Measurements from ENCODE around the gene HINFP.

DNA sequence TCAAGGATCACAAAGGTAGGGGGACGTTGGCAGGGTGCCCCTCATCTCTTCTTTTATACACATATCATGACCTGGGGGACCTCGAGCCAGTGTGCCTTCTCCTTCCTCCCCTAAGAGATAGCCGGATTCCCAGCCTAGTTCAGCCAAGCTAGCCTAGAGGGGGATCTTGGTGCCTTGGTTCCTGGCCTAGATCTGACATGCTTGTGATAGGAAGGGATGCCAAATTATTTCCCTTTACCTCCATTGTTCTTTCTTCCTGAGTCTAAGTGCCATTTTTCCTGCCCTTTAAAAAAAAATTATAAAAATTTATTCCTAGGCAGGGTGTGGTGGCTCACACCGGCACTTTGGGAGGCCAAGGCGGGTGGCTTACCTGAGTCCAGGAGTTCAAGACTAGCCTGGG, 7.0 kb upstream of the HINFP start:
- no peak for TF ChIP-seq POLR2A (IDR thresholded peaks at IDR 0.05)
- TF ChIP-seq, protein P1, sequence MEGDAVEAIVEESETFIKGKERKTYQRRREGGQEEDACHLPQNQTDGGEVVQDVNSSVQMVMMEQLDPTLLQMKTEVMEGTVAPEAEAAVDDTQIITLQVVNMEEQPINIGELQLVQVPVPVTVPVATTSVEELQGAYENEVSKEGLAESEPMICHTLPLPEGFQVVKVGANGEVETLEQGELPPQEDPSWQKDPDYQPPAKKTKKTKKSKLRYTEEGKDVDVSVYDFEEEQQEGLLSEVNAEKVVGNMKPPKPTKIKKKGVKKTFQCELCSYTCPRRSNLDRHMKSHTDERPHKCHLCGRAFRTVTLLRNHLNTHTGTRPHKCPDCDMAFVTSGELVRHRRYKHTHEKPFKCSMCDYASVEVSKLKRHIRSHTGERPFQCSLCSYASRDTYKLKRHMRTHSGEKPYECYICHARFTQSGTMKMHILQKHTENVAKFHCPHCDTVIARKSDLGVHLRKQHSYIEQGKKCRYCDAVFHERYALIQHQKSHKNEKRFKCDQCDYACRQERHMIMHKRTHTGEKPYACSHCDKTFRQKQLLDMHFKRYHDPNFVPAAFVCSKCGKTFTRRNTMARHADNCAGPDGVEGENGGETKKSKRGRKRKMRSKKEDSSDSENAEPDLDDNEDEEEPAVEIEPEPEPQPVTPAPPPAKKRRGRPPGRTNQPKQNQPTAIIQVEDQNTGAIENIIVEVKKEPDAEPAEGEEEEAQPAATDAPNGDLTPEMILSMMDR (IDR thresholded peaks at IDR 0.05): no peak

Data from tibial nerve (tissue), 3 donors.